ENCODE measurements around the gene ATG7.

Gene ATG7

GRCh38 chr3:11271986-11272904, at the start of gene ATG7:
Gene ATG7 (plus strand): TSS chr3:11272397. CDS start chr3:11298696, 26,299 bp downstream.
- DNase-seq: peak; percentile 95

GRCh38 chr3:11224010-11224409, 48.2 kb upstream of the ATG7 start:
- DNase-seq: no peak

- DNase-seq: no peak
Measured at GRCh38 chr3:11224870-11225229, 47.3 kb upstream of the ATG7 start.

- DNase-seq: no peak
Measured at GRCh38 chr3:11226042-11226370, 46.2 kb upstream of the ATG7 start.

GRCh38 chr3:11228041-11228440, 44.2 kb upstream of the ATG7 start:
- no peak for DNase-seq

- no peak for DNase-seq
Measured at GRCh38 chr3:11230125-11230524, 42.1 kb upstream of the ATG7 start.

GRCh38 chr3:11230832-11231231, 41.4 kb upstream of the ATG7 start:
- no peak for DNase-seq

- no peak for DNase-seq
Measured at GRCh38 chr3:11235385-11235784, 36.8 kb upstream of the ATG7 start.

- DNase-seq: peak; percentile 65
Measured at GRCh38 chr3:11236588-11237461, 35.4 kb upstream of the ATG7 start.

- peak; percentile 94 for DNase-seq
Measured at GRCh38 chr3:11238060-11238459, 34.1 kb upstream of the ATG7 start.

- DNase-seq: peak; percentile 96
Measured at GRCh38 chr3:11238880-11239279, 33.3 kb upstream of the ATG7 start.

GRCh38 chr3:11239796-11240195, 32.4 kb upstream of the ATG7 start:
- no peak for DNase-seq

GRCh38 chr3:11240496-11240895, 31.7 kb upstream of the ATG7 start:
- no peak for DNase-seq

GRCh38 chr3:11244121-11244677, 28.0 kb upstream of the ATG7 start:
- peak; percentile 51 for DNase-seq

GRCh38 chr3:11245276-11245675, 26.9 kb upstream of the ATG7 start:
- DNase-seq: no peak

GRCh38 chr3:11245827-11246662, 26.2 kb upstream of the ATG7 start:
- DNase-seq: no peak

GRCh38 chr3:11246663-11246970, 25.6 kb upstream of the ATG7 start:
- no peak for DNase-seq

- no peak for DNase-seq
Measured at GRCh38 chr3:11247362-11247761, 24.8 kb upstream of the ATG7 start.

- no peak for DNase-seq
Measured at GRCh38 chr3:11248596-11248995, 23.6 kb upstream of the ATG7 start.

GRCh38 chr3:11250902-11251806, 21.0 kb upstream of the ATG7 start:
- no peak for DNase-seq

GRCh38 chr3:11251807-11252176, 20.4 kb upstream of the ATG7 start:
- no peak for DNase-seq

- DNase-seq: no peak
Measured at GRCh38 chr3:11254876-11255275, 17.3 kb upstream of the ATG7 start.
